GM21576 (cell line): ENCODE measurements around the gene UBL5.

Experiments
- ATAC-seq: cut with Tn5 transposase; IDR thresholded peaks from one replicate; pipeline ENCODE4 v1.9.1; 2021; ENCODE audit warnings: mild to moderate bottlenecking, moderate library complexity; ENCODE audit not compliant: unreplicated experiment

The UBL5 gene

DNA sequence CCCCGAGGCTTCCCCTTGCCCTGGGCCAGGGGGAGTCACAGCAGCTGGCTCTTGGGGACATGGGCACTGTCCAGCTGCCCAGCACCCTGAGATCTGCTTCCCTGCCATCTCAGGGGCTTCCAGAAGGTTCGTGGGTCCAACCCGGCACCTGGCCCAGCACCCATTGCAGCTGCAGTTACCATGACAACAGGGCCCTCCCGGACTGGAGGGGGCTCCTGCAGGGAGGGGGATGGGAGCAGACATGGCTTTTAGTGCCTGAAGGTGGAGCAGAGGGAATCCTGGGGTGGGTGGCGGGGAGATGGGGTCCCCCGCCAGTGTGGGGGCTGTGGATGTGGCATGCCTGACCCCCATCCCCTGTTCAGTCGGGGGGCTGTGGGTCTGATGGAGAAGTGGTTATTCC is 22.1 kb downstream of the UBL5 start:
- ATAC-seq, result no peak

DNA sequence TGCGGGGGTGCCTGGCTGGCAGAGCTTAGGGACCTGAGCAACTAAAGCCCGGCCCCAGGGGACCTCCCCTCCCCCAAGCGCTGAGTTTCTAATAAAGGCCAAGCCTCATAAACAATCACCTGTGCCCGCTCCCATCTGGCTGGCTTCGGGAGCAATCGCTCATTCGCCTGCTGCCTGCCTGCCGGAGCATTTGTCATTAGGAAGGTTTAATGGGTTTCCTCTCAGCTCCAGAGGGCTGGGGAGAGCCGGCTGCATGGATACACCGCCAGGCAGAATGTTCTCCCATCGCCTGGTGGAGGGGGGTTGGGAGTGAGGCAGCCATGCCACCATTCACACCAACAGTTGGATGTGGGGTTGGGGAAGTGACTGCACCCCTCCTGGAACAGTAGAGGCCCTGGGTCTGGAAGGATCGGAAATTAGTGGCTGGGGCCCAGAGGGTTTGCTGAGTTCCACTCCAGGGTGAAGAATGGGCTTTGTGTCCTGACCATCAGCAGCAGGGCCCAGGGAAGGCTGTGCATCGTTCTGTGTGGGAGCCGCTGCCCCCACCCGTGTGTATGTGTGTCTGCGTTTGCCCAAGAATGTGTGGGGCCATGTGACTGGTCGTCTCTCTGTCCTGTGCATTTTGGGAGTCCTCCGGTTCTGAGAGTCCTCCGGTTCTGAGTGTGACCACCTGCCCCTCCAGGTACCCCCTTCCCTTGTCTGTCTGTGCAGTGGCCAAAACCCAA is 22.7 kb downstream of the UBL5 start:
- no peak for ATAC-seq

DNA sequence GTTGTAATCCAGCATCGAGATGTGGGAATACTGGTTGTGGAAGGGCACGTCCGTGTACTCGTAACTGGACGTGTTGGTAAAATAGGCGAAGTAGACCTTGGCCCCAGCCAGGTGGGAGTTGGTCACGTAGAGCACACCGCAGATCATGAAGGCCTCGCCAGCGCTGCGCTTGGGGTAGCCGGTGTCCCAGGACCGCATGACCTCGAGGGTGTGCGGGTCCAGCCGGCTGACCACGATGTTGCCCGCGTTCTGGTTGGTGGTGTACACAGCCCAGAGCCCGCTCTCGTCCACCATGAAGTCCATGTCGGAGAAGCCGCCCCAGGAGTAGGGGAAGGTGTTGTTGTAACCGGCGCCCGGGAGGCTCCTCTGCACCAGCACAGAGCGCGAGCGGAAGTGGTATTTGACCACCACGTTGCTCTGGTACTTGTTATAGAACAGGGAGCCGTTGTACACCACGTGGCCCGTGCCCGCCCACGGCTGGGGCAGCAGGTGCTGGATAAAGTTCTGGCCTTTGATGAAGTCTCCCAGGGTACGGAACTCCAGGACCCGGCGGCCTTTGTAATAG is 26.6 kb downstream of the UBL5 start:
- ATAC-seq, result no peak

DNA sequence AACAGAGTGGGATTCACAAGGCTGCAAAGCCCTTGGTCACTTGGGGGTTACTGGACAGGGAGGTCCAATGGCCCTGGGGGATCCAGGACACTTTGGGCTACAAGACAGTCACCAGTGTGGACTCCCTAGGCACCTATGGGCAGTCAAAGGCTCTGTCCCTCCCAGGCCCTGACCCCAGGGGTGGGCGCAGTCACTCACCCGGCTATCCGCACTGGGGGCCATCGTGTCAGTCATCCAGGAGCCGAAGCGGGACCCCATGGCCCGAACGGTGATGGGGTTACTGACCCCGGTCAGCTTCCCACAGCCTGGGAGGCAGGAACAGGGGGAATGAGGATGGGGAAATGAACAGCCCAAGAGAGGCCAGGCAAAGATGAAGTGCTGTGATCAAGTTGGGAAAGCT is 28.9 kb downstream of the UBL5 start:
- ATAC-seq, result no peak

DNA sequence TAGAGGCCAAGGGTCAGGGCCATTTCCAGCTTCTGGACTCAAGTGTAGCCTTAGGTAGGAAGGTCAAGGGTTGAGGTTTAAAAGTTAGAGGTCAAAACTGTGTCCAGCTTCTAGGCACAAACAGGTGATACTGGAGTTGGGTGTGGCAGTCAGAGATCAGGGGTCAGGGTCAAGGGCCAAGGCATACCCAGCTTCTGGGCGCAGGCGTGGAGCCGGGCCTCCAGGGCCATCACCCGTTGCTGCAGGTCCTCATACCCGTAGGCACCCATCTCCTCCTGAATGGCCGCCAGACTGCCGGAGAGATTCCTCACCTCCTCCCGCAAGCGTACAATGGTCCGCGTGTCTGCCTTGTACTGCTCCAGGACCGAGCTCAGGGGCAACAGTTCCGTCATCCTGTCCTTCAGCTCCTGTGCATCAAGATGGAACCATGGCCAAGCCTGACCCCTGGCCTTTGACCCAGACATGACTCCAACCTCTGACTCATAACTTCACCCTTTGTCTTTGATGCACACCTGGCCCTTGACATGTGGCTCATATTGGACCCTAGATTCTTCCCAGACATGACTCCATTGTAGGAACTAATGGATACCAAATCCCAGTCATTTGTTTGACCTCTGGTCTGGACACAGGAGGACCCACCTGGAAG is 29.5 kb downstream of the UBL5 start:
- ATAC-seq, result no peak

DNA sequence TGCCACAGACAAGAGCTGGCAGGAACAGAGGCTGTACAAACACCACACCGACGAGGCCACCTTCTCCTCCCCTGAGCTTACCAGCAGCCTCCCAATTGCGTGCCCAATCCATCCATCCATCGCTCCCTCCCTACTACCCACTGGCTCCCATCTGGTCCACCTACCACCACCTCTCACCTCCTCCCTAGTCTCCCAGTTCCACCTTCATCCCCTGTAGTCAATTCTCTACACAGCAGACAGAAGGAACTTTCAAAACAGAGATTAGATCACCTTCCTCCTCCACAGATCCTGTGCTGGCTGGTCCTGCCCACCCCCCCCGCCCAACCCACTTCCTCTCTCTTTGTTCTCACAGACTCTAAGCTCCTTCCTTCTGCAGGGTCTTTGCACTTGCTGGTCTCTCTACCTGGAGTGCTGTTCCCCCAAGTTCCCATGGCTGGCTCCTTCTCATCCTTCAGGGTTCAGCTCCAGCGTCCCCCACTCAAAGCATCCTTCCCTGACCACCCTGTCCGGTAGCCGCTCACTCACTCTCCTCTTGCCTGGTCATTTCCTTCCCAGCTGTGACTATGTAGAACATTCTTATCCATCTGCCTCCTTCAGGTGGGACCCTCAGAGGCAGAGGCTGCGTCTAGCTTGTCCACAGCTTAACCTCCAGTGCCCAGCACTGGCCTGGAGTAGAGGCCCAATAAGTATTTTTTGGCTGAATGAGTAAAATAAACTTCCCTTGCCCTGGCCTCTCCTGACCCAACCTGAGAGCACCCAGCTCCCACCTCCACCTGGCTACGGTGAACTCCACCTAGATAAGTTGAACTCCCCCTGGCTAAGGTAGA is 30.4 kb downstream of the UBL5 start:
- ATAC-seq, result no peak

DNA sequence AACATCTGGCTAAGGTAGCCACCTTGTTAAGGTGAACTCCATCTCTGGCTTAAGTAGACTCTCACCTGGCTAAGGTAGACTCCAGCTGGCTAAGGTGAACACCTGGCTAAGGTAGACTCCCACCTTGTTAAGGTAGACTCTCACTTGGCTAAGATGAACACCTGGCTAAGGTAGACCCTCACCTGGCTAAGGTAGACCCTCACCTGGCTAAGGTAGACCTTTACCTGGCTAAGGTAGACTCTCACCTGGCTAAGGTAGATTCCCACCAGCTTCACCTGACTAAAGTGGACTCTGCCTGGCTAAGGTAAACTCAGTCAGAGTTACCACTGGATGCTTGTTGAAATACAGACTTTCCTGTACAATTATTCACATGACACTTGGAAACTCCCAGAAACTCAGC is 31.0 kb downstream of the UBL5 start:
- no peak for ATAC-seq

DNA sequence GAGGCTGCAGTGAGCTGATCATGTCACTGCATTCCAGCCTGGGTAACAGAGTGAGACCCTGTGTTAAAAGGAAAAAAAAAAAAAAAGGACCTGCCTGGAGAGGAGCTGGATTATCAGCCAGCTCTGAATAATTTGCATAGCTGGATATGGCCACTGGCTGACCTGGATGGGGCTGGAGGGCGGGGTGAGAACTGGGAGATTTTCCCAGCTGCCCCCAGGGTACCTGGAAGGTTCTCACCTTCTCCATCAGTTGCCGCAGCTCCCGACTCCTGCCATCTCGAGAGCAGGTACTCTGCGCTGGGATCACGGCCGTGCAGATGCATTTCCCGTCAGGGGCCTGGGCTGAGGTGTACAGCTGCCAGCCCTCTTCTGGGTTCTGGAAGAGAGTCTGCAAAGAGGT is 32.7 kb downstream of the UBL5 start:
- no peak for ATAC-seq

DNA sequence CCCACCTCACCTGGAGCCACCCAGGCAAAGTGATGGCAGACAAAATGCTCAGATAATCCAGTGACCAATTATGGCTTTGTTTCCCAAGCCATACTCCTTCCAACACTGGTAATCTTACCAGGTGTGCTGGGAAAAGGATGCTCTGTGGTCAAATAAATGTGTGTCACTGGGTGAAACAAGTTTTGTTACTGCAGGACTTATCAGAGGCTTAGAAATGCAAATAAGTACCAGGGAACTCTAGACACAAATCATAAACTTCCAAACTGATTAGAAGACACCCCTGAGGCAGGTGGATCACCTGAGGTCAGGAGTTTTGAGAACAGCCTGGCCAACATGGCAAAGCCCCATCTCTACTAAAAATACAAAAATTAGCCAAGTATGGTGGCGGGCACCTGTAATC is 33.8 kb downstream of the UBL5 start:
- ATAC-seq, result no peak

DNA sequence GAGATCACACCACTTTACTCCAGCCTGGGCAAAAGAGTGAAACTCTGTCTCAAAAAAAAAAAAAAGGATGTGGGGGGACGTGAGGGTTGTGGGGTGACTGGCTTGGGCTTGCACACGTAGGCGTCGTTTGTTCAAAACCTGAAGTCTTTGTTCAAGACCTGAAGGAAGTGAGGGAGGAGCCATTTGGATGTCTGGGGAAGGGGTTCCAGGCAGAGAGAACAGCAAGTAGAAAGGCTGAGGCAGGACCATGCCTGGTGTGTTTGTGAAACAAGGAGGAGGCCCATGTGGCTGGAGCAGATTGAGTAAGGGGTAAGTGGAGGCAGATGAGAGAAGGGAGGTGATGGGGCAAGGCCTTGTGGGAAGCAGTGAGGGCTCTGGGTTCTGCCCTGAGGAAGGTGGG is 35.2 kb downstream of the UBL5 start:
- ATAC-seq, result no peak

DNA sequence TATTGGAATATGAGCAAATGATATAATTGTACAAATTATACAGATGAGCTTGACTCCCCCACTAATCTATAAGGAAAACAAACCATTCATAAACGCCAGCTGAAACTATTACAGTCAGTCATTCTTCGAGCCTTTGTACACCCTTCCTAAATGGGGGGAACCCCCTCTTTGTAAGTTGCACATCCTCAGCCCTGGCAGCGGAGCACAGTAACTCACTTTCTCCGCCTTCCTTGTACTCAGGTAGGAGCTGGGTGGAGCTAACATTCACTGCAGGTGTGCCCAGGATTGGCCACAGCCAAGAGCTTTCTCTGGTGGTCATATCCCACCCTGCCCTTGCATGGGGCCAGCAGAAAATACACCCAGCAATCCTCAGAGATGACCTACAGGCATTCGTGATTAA is 36.0 kb downstream of the UBL5 start:
- no peak for ATAC-seq

DNA sequence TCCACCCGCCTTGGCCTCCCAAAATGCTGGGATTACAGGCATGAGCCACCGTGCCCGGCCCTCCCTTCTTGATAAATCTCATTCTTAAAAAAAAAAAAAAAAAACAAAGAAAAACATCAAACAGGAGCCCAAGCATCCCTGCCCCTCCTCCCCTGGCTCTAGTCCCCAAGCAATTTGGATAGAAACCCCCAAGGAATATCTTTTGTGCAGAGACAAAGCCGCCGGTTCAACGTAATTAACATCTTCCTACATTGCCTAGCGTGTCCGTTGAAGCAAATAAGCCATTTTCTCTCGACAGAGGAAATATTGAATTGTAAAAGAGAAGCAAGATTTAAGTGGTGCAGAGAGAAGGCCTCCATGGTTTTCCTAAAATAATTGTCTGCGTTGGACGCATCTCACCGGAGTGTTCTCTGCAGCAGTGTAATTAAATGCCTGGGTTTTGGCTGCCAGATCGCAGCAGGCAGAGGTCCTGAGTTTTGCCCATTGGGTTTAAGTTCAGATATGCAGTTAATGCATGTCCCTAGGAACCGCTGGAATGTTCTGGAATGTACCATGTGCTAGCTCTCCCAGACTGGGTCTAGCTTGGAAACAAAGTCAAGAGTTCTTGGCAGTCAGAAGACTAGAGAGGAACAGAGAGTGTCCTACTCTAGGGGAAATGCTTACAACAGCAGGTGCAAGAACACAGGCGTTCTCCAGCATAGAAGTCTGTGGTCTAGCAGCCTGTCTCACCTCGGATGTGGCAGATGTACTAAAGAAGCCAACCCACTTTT is 38.2 kb downstream of the UBL5 start:
- ATAC-seq, result no peak

DNA sequence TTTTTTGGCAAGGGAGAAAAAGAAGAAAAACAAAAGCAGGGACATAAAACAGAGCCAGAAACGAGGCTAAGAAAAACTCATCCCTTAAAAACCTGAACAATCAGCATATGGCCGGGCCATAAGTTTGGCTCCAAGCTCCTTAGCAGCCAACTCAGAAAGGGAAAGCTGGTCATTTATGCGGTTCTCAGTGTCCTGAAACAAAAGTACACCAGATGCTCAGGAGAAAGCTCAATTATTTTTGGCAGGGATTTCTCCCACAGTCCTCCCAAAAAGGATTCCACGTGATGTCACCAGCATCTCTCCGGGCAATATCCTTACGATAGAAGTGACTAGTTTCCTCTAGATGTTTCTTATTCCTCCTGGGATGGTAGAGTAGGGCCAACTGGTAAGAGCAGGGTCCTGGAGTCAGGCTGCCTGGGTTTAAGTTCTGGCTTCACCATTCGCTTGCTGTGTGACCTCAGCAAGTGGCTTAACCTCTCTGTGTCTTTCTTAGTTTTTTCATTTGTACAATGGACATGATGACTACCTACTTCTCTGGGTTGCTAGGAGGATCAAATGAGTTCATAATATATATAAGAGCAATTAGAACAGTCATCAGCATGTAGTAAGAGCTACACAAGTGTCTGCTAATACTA is 41.4 kb downstream of the UBL5 start:
- no peak for ATAC-seq

DNA sequence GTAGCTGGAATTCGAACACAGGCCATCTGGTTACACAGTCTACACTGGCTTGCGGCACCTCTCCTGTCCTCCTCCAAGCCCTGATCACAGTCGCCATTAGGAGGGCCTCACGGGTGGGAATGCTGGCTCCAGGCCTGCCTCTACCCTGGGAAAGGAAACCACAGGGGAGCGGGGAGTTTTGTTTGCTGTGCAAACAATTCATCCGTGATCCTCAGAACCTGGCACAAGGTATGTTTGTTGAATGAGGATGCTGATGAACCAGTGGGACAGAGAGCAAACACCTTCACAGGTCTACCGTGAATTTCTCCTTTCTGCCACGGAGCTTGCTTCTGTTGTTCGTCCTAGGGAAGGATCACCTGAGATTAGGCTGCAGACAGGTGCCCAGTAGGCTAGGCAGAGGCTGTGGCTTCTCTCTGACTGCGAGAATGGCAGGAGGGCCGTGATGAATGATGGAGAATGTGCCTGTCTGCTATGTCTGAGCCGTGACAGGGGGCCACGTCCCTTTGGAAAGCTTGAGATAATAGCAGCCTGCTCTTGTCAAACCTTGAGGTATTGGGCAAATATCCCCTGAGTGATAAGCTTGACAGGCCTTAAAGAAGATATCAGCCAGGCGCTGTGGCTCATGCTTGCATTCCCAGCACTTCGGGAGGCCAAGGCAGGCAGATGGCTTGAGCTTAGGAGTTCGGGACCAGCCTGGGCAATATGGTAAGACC is 44.1 kb downstream of the UBL5 start:
- ATAC-seq, result no peak

DNA sequence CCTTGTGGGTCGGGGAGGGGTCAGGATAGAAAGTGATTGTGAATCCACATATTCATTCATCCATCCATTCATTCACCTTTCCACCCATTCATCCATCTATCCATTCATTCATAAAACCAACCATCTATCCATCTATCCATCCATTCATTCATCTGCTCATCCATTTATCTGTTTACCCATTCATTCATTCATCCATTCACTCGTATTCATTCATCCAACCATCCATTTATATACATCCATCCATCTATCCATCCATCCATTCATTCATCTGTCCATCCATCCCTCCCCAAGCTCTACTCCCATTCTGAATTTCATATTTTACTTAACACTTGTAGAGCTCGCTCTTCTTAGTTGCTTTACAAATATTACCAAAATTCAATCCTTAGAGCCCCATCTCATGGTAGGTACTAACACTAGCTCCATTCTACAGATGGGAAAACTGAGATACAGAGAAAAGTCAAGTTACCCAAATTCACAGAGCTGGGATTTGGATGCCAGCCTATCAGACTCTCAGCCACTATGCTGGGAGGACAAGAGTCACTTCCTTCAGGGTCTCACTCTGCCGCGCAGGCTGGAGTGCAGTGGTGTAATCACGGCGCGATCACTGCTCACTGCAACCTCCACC is 45.0 kb downstream of the UBL5 start:
- no peak for ATAC-seq

DNA sequence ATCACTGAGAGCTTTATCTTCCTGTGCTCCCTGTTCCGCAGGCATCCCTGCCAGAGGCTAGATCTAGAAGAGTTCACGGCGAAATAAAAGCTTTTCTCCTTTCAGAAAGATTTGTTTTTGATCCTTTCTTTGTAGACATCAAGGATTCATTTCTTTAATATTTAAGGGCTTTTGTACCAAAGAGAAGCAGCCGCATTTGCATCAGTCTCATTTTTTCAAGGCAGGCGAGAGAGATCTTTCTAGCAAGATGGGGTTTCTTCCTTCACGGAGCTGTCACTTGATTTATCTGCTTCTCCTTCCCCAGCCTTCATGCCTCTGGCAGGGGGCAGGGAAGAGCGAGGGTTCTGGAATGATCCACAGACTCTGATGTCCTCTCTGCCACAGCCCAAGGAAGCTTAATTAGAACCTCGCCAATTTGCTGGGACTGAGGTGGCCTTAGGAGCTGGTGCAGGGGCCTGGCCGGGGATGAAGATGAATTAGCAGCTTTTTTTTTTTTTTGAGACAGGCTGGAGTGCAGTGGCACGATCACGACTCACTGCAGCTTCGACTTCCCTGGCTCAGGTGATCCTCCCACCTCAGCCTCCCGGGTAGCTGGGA is 47.4 kb downstream of the UBL5 start:
- ATAC-seq, result no peak

DNA sequence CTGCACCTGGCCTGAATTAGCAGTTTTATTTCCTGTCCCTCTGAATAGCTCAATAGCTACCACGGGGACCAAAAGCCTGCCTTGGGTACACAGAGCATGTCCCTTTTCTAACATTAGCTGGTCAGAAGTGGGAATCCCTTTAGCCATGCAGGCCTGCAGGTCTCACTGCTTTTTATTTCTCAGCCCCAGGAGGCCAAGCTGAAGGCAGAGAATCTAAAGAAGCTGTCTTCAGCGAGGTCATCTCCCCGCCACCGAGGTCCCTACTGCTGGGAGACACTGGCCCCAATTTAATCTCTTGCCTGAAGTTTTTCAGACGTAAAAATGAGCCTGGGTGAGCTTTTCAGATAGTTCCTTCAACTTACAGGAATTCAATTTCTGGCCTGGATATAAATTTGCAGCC is 48.1 kb downstream of the UBL5 start:
- ATAC-seq, result no peak

DNA sequence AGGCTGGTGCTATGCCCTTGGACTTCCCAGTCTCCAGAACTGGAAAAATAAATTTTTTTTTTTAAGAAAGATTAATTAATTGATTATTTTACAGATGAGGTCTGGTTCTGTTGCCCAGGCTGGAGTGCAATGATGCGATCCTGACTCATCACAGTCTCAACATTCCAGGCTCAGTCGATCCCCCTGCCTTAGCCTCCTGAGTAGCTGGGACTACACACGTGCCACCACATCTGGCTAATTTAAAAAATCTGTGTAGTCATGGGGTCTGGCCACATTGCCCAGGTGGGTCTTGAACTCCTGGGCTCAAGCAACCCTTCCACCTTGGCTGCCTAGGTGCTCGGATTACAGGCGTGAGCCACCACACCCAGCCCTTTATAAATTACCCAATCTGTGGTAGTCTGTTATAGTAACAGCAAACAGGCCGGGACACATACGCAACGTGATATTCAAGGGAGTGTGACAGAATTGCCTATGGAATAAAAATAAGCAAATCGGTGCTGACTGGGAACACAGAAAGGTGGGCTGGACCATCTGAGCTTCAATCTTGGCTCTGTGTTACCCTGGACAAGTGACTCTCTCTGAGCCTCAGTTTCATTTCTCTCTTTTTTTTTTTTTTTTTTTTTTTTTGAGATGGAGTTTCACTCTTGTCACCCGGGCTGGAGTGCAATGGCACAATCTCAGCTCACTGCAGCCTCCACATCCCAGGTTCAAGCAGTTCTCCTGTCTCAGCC is 50.2 kb downstream of the UBL5 start:
- ATAC-seq, result no peak
